GM19193 (cell line): ENCODE data around the gene SOX3.

Experiments used
- POLR2A ChIP-seq: IDR thresholded peaks from 4 replicates; pipeline ENCODE4 v1.6.1; 2011; ENCODE audit not compliant: insufficient read depth, insufficient read length; ENCODE audit errors: extremely low read depth

Gene SOX3

DNA sequence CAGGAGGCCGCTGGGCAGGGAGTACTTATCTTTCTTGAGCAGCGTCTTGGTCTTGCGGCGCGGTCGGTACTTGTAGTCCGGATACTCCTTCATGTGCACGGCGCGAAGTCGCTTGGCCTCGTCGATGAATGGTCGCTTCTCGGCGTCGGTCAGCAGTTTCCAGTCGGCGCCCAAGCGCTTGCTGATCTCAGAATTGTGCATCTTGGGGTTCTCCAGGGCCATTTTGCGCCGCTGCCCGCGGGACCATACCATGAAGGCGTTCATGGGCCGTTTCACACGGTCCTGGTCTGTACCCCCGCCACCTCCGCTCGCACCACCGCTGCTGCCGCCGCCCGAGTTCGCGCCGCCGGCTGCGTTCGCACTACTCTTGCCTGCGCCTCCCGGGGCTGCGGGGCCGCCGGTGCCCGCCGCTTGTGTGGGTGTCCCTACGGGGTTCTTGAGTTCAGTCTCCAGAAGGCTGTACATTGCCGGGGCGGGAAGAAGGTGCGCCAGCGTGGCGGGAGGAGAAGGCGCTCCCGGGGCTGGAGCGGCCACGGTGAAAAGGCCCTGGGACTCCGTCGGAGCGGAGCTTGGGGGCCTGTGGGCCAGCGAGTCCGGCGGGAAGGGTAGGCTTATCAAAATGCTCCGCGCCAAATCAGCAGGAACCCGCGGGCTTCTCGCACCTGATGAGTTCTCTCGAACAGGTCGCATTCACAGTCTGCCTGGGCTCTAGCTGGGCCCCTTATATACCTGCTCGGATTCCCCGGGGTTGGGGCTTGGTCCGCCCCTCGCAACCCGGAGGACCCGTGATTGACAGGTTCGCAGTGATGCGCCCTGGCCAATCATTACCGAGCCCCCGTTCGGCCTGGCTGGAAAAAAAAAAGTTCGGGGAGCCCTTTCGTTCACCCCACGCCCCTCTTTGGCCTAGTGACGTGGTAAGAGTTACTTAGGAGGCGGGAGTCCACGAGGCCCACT is at the start of gene SOX3:
Gene SOX3, minus strand, starts transcription at position 699 of the 954 bp plus-strand sequence. Its CDS starts 9 bp downstream, at position 690.
- TF ChIP-seq POLR2A: no peak

DNA sequence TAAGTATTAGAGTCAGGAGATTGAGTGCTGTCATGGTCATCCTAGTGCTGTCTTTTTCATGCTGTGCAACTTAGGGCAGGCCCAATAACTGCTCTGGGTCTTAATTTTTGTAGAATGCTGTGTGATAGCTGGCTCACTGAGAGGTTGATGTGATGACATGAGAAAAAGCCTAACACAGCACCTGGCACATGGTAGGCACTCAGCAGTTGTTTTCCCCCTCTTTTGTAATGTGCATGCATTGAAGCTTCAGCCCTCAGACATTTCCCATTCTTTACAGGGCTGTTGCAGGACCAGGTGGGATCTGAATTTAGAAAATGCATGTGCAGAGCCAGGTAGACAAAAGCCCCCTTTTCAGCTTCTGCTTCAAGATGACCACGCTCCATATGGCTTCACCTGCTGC is 44.1 kb upstream of the SOX3 start:
- no peak for TF ChIP-seq POLR2A

DNA sequence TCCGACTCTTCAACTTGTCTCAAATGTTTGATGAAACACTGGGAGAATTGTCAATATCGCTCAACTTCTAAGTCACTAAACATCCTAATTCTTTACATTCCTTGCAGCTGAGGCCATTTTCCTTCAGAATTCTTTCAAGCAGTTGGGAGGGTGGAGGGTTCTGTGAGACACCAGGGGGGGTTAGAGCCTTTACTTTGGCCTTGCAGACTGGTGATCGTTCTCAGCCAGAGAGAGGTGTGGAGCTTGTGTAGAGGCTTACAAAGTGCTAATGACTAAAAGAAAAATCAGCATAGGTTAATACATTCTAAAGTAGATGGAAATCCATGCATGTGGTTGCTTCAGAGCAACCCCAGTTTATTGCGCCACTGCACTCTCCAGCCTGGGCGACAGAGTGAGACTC is 21.3 kb upstream of the SOX3 start:
- TF ChIP-seq POLR2A: no peak

DNA sequence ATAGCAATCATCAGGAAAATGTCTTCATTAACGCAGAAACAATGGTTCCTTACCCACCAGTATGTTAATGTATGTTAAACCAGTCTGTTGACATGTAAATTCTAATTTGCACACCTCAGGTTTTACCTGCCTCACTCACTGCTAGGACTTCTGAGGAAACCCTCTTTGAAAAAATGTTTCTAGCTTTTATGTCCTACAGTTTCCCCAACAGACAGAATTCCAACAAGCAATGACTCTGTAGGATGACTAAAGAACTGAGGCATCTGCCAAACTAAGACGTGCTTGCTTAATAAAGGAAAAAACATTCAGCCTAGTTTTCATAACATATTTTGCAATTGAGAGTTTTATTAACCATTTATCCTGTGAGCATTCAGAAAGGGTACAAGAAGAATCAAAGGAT is 20.6 kb upstream of the SOX3 start:
- TF ChIP-seq POLR2A: no peak

DNA sequence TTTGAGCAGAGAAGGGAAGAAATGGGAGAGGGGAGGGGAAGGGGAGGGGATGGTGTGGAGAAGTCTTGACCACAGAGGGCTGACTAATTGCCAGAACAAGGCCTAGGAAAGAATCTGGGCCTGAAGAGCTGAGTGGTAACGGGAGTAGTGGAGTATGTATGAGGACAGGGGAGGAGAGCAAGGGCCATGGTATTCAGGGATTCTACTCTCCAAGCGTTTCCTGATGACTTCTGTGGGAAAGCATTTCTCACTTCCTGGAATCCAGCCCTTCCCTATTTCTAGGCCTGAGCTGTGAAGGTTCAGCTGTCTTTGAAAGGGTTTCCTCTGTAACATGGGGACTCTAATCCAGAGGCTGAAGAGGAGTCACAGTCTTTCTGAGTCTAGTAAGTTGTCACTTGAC is 19.7 kb upstream of the SOX3 start:
- TF ChIP-seq POLR2A: no peak

DNA sequence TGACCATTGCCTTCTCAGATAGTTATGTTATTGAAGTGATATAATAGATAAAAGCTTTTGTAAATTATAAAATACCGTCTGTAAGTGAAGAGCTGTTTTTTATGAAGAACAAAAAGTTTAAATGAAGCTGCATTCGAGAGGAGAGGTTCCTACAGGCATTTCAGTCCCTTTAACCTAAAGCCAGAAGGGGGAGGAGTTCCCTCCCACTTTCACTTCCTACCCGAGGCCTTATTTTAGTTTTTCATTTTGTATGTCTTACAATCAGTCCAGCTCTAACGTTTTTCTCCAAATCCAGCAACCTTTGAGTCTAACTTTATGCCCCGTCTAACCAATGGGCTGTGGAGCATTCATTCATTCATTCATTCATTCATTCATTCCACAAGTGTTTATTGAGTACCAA is 16.5 kb upstream of the SOX3 start:
- no peak for TF ChIP-seq POLR2A

DNA sequence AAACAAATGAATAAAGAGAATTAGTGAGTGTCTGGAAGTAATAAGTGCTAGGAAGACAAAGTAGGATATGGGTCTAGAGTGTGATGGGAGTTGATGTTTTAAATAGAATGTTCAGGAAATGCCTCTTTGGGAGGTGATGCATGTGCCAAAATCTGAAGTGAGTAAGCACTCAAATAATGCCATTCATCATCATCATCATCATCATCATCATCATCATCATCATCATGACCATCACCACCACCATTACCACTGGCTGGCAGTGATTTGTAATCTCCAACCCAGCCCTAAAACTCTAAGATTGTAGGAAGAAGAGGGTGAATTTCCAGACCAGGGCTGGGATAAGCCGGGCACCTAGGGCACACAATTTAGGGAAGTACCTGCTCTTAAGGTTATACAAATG is 9.7 kb upstream of the SOX3 start:
- no peak for TF ChIP-seq POLR2A

DNA sequence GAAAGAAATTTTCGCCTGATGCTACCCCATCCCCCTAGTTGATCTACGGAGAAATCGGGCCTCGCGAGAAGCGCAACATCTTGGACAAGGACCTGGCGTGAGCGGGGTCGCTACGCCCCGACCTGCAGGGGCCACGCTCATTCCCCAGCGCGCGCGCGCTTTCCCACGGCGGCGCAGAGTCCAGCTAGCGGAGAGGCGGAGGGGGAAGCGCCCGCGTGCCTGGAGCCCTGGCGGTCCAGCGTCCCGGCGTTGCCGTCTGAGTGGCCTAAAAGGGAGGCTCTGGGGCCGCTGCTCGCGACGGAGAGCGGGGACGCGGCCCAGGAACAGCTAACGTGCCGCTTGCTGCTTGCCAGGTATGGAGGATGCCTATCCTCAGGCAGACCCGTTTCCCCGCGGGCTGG is 6.0 kb upstream of the SOX3 start:
- no peak for TF ChIP-seq POLR2A

DNA sequence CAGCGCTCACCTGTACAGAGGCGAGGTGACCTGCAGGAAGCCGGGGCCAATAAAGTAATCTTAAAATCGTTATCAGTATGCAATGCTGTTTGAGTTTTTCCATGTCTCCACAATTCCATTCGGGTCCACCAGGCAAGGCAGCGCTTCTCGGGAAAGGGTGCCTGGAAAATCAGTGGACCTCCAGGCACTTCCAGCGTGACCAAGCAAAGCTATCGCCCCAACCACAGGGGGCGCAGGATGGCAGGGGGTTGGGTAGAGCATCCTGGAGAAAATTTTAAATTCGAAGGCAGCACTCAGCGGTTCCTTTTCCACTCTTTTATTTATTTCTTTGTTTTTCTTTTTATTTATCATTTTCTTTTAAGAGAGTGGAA is 5.4 kb upstream of the SOX3 start:
- no peak for TF ChIP-seq POLR2A

DNA sequence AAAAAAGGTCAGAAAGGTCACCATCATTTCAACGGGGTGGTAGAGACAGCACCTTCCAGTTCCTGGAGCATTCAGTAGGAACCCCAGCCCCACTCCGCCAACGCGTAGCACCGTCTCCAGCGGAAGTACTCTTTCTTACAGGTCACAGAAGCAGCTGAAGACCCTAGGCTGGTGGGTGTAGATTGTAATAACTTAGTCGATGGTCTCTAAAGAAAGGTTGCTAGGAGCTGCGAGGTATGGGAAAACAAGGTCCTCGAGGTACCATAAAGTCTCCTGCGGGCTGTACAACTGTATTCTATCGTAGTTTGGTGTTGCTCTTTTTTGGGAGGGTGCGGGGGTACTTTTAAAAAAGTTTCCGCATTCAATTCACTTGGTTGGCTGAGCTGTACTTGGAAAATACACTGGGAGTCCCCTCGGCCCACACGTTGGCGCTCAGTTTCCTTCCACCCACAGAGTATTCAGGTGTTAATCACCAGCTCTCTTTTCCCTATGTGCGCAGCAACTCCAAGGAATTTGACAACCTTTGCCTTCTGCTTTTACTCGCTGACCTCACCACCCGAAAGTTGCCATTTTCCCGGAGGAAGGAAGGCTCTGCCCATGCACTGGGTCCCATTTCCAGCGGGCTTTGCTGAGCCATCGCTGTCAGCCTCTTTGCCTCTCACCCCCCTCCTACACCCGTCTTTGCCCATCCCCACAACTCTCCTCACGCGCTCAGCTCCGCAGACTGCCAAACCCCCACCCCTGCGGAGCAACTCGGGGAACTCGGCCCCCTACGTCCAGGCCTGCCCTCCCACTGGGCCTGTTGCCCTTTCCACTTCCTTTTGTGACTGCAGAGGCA is 4.8 kb upstream of the SOX3 start:
- TF ChIP-seq POLR2A: no peak

DNA sequence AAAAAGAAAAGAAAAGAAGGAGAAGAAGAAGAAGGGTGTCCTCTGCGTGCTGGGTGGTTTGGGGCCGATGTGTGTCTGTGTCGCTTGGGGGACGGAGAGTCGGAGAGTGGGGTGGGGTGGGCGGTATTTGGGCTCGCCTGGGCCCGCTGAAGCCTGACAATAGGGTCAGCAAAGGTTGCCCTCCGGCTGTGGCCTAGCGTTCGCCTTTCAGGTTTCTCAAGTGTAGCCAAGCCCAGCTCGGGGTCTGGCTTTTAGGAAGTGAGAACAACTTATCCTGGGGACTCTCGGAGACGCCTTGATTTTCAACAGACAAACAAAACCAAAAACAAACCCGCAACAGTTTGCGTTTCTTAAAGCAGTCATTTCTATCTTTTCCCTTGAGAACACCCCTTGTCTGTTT is 4.1 kb upstream of the SOX3 start:
- TF ChIP-seq POLR2A: no peak

DNA sequence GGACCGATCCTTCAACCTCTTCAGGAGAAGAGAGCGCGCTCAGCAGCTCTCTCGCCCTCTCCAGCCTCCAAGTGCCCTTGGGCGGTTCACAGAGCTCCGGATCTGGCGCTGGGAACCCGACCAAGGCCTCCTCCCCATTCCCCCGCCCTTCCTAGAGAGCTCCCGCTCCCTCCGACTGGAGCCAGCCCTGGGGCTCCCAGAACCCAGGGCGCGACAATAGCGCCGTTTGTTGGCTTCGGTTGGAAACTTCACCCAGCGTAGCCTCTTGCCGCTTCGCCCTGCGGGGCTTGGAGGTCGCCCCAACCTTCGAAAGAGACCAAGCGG is 3.1 kb upstream of the SOX3 start:
- no peak for TF ChIP-seq POLR2A

DNA sequence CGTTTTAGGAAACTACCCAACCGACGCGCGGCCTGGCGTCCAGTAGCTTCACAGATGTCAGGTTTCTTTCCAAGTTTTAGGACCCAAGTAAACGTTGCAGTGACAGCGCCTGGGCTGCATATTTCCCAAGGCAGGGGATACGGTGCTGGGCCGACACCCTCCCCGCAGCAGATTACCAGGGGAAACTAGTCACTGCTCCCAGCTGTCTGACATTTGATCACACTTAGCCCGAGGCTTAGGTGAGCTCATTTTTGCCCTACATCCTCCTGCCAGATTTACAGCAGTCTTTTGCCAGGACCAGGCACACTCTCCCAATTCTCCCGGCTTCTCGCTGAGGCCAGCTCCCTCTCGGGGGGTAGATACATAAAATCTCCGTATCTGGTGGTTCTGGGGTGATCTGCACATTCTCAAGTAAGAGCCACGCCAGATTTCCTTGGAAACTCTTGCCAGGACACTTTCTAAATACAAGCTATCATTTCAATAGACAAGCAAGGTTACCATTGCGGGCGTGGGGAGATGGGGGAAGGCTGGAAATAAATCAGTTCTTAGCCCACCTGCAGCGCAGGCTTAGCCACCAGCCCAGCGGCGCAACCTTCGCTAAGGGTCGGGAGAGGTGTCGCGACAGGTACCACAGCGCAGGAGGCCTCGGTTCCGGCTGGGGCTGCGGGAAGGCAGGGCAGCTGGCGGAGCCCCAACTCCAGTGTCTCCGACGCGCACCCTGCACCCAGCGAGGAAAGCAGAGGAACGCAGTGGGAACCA is 2.5 kb upstream of the SOX3 start:
- no peak for TF ChIP-seq POLR2A

DNA sequence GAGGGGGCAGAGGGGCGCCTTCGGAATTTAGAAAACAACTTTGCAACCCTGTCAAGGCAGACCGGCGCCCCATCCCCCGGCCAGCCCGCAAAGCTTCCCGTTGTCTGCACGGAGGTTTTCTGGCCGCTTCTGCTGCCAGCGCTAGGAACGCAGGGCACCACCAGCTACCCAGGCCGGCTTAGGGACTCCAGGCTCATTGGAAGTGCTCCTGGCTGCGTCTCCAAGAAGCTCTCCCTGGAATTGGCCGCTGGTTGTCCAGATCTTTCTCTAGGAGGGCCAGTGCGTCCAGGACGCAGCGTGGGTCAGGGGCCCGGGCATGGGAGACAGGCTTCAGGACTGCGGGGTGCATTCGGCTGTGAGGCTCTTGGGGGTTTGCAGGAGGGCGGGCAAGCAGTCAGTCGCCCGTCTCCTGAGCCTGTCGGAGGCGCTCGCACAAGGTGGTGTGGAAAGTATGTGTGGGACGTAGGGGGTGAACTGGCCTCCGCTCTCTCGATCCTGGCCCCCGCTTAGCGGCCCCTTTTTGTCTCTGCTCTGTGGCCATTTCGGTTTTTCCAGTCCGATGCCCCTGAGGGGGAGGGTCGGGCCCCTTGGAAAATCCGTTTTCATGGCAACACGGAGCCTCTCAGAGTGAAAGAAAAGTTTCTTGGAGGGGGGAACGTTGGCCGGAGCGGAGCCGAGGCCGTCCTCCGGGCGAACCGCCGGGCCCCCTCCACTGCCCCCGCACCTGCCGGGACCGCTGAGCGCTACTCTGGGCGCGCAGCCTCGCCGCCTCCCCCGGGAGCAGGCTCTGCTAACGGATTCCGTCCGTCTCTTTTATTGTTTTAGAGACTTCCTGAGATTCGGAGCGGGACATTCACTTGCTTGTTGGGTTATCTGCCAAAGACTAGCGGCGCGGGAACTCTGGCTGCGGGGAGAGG is 810 bp upstream of the SOX3 start:
- TF ChIP-seq POLR2A: no peak
